Hepatocyte (in vitro differentiated cells): ENCODE results near the gene ACAD9.

Experiments
- CTCF ChIP-seq: fragments of 200-600 bp; sonication (generic); IDR thresholded peaks from 2 replicates; pipeline ENCODE4 v1.5.1; 2016; ENCODE audit warnings: antibody characterized with exemption, mild to moderate bottlenecking; ENCODE audit not compliant: poor library complexity
- EZH2phosphoT487 ChIP-seq: fragments of 200-600 bp; sonication (generic); IDR thresholded peaks from one replicate; pipeline ENCODE4 v1.6.1; 2018; ENCODE audit warnings: antibody characterized with exemption, mild to moderate bottlenecking, low read depth, moderate library complexity; ENCODE audit not compliant: unreplicated experiment, severe bottlenecking

- TF ChIP-seq CTCF = no peak
- no peak for TF ChIP-seq EZH2phosphoT487
Measured at GRCh38 chr3:128903501-128903900, 24.1 kb downstream of the ACAD9 start.
